NCI-H2029 (cell line): ENCODE results near the gene UACA.
"Not testable (repeated sequence)": the region's sequence is repeated elsewhere in the genome, so short reads cannot be mapped to it uniquely, and the experiment has no call there.

Experiments used
- DNase-seq: peaks from one replicate; lab custom pipeline; 2025; lab: John Stamatoyannopoulos, UW

Gene UACA

GRCh38 chr15:70669006-70669602, 94.3 kb downstream of the UACA start:
- no peak for DNase-seq

- DNase-seq = no peak
Measured at GRCh38 chr15:70665599-70665998, 97.8 kb downstream of the UACA start.

GRCh38 chr15:70664494-70664893, 98.9 kb downstream of the UACA start:
- no peak for DNase-seq

GRCh38 chr15:70663069-70663468, 100.3 kb downstream of the UACA start:
- DNase-seq = not testable (repeated sequence)

- no peak for DNase-seq
Measured at GRCh38 chr15:70659662-70660061, 103.7 kb downstream of the UACA start.

GRCh38 chr15:70658641-70659040, 104.7 kb downstream of the UACA start:
- no peak for DNase-seq

GRCh38 chr15:70653426-70653825, 109.9 kb downstream of the UACA start:
- DNase-seq = no peak

GRCh38 chr15:70652341-70652740, 111.0 kb downstream of the UACA start:
- DNase-seq = no peak

- no peak for DNase-seq
Measured at GRCh38 chr15:70651303-70651845, 112.0 kb downstream of the UACA start.

- no peak for DNase-seq
Measured at GRCh38 chr15:70650567-70651302, 112.6 kb downstream of the UACA start.

GRCh38 chr15:70647396-70647795, 116.0 kb downstream of the UACA start:
- DNase-seq = no peak

- DNase-seq = no peak
Measured at GRCh38 chr15:70646169-70646568, 117.2 kb downstream of the UACA start.

GRCh38 chr15:70643783-70644125, 119.6 kb downstream of the UACA start:
- DNase-seq = no peak

- DNase-seq = no peak
Measured at GRCh38 chr15:70643106-70643782, 120.1 kb downstream of the UACA start.

GRCh38 chr15:70636540-70637165, 126.7 kb downstream of the UACA start:
- DNase-seq = no peak

- DNase-seq = no peak
Measured at GRCh38 chr15:70635895-70636294, 127.5 kb downstream of the UACA start.

- no peak for DNase-seq
Measured at GRCh38 chr15:70633991-70634390, 129.4 kb downstream of the UACA start.

GRCh38 chr15:70633103-70633831, 130.1 kb downstream of the UACA start:
- no peak for DNase-seq

GRCh38 chr15:70632491-70633102, 130.8 kb downstream of the UACA start:
- DNase-seq = no peak

- no peak for DNase-seq
Measured at GRCh38 chr15:70632079-70632478, 131.3 kb downstream of the UACA start.

- no peak for DNase-seq
Measured at GRCh38 chr15:70629735-70630273, 133.6 kb downstream of the UACA start.
